ENCODE measurements around the gene SKIC2.
"Not testable (repeated sequence)": the region's sequence is repeated elsewhere in the genome, so short reads cannot be mapped to it uniquely, and the experiment has no call there.

Gene SKIC2

GRCh38 chr6:32005538-32005880, 46.5 kb downstream of the SKIC2 start:
- DNase-seq: not testable (repeated sequence)

- not testable (repeated sequence) for DNase-seq
Observed at GRCh38 chr6:32005991-32006529, 47.1 kb downstream of the SKIC2 start.

- not testable (repeated sequence) for DNase-seq
Observed at GRCh38 chr6:32007086-32007485, 48.1 kb downstream of the SKIC2 start.

GRCh38 chr6:32008037-32008436, 49.1 kb downstream of the SKIC2 start:
- not testable (repeated sequence) for DNase-seq

GRCh38 chr6:32008616-32009015, 49.6 kb downstream of the SKIC2 start:
- not testable (repeated sequence) for DNase-seq

GRCh38 chr6:32009537-32009936, 50.6 kb downstream of the SKIC2 start:
- not testable (repeated sequence) for DNase-seq

- not testable (repeated sequence) for DNase-seq
Observed at GRCh38 chr6:32010856-32011530, 52.0 kb downstream of the SKIC2 start.

- DNase-seq: not testable (repeated sequence)
Observed at GRCh38 chr6:32012941-32013617, 54.1 kb downstream of the SKIC2 start.

GRCh38 chr6:32013738-32014137, 54.8 kb downstream of the SKIC2 start:
- not testable (repeated sequence) for DNase-seq

- DNase-seq: not testable (repeated sequence)
Observed at GRCh38 chr6:32014547-32014946, 55.6 kb downstream of the SKIC2 start, which contains the start of gene C4B. Gene C4B, plus strand, starts transcription at chr6:32014795. Its CDS starts 51 bp downstream, at chr6:32014846.
